Ishikawa (cell line): Measurements from ENCODE around the gene LMAN2L.

Experiments
- CEBPB ChIP-seq: IDR thresholded peaks from 2 replicates; pipeline ENCODE4 v1.6.1; 2012
- CREB1 ChIP-seq: IDR thresholded peaks from 2 replicates; pipeline ENCODE4 v1.6.1; 2012; ENCODE audit warnings: low read depth
- EGR1 ChIP-seq: IDR thresholded peaks from 2 replicates; pipeline ENCODE4 v1.6.1; 2012
- EP300 ChIP-seq: IDR thresholded peaks from 2 replicates; pipeline ENCODE4 v1.6.1; 2012; ENCODE audit warnings: borderline replicate concordance
- FOXM1 ChIP-seq: IDR thresholded peaks from 2 replicates; pipeline ENCODE4 v1.6.1; 2012; ENCODE audit warnings: low read depth, borderline replicate concordance
- NFIC ChIP-seq: IDR thresholded peaks from 2 replicates; pipeline ENCODE4 v1.6.1; 2012
- RAD21 ChIP-seq: IDR thresholded peaks from 2 replicates; pipeline ENCODE4 v1.6.1; 2012; ENCODE audit warnings: low read depth
- TAF1 ChIP-seq: IDR thresholded peaks from 2 replicates; pipeline ENCODE4 v1.6.1; 2012; ENCODE audit warnings: low read depth, mild to moderate bottlenecking
- TCF12 ChIP-seq: IDR thresholded peaks from 2 replicates; pipeline ENCODE4 v1.6.1; 2012; ENCODE audit warnings: low read depth
- TEAD4 ChIP-seq: IDR thresholded peaks from 2 replicates; pipeline ENCODE4 v1.6.1; 2012
- YY1 ChIP-seq: IDR thresholded peaks from 2 replicates; pipeline ENCODE4 v1.6.1; 2012; ENCODE audit warnings: low read depth
- ZBTB7A ChIP-seq: IDR thresholded peaks from 2 replicates; pipeline ENCODE4 v1.6.1; 2012; ENCODE audit warnings: low read depth
- TF ChIP-seq, protein P1 (sequence below): IDR thresholded peaks from 2 replicates; pipeline ENCODE4 v1.6.1; 2012
- TF ChIP-seq, protein P2 (sequence below): IDR thresholded peaks from 2 replicates; pipeline ENCODE4 v1.6.1; 2012; ENCODE audit warnings: low read depth, mild to moderate bottlenecking
- TF ChIP-seq, protein P3 (sequence below): IDR thresholded peaks from 2 replicates; pipeline ENCODE4 v1.6.1; 2012

The LMAN2L gene

DNA sequence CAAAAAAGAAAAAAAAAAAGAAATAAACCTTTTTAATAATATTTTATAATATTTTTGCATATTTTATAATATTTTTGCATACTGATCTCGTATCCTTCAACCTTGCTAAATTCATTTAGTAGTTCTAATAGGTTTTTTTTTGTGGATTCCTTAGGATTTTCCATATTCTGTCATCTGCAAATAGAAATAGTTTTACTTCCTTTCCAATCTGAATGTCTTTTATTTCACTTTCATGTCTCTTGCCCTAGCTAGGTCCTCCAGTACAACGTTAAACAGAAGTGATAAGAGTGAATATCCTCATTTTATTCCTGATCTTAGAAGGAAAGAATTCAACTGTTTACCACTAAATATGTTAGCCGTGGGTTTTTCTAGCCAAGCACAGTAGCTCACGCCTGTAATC, 13.7 kb downstream of the LMAN2L start:
- no peak for TF ChIP-seq CEBPB
- no peak for TF ChIP-seq YY1
- TF ChIP-seq, protein P1, sequence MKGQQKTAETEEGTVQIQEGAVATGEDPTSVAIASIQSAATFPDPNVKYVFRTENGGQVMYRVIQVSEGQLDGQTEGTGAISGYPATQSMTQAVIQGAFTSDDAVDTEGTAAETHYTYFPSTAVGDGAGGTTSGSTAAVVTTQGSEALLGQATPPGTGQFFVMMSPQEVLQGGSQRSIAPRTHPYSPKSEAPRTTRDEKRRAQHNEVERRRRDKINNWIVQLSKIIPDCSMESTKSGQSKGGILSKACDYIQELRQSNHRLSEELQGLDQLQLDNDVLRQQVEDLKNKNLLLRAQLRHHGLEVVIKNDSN = no peak
- TF ChIP-seq EP300 = no peak
- TF ChIP-seq TEAD4 = no peak
- no peak for TF ChIP-seq CREB1

DNA sequence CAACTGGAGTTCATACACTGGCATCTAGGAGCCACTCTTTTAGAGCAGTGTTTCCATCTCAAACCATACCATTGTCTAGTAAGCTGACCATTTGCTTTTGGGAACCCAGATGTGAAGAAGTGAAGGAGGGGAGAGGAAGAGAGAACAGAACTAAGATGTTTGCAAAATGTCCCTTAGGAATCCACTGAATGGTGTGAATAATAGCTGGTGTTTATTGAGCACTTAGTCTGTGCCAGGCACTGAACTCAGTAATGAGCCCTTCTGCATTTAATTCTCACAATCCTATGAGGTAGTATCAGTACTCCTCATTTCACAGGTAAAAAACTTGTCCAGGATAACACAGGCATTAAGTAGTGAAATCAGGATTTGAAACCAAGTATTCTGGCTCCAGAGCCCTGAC, 23.5 kb downstream of the LMAN2L start:
- TF ChIP-seq RAD21 (no peak), EP300 (no peak)

DNA sequence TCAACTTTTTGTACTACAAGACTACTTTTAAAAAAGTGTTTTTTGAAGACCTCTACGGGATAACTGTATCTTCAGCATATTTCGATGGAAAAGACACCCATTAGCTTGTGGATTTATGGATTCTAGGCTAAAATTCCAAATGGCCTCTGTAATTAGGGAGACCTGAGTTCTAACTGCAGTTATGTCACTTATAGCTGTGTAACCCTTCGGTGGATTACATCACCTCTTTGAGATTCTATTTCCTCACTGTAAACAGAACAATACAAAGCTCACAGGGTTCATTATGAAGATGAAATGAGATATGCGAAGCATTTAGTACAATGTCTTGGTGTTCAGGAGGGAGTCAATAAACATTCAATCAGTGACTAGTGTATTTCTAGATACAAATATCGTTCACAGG, 24.2 kb downstream of the LMAN2L start:
- TF ChIP-seq NFIC (no peak), CEBPB (0 out of 2 replicates have a peak, but pooled peaks have one; percentile 16), FOXM1 (no peak)

DNA sequence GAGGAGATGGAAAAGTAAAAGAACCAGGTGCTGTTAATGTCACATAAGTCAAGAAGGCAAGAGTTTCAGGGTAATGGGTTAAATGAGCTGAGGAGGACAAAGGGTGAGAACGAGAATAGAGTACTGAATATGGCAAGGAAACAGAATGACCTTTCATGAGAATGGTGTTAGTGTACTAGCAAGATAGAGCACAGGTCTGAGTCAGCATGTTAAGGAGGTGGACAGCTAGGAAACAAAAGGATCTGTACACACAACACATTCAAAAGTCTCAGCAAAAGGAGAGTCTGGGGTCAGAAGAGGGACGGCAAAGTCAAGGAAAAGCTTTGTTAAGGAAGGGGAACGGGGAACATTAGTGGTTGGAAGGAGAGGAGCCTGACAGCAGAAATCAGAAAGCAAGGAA, 28.9 kb downstream of the LMAN2L start:
- TF ChIP-seq NFIC (no peak), EP300 (no peak), CREB1 (no peak), ZBTB7A (no peak), FOXM1 (no peak), CEBPB (no peak), YY1 (no peak), TAF1 (no peak), TEAD4 (no peak)
- TF ChIP-seq, protein P1 = no peak

DNA sequence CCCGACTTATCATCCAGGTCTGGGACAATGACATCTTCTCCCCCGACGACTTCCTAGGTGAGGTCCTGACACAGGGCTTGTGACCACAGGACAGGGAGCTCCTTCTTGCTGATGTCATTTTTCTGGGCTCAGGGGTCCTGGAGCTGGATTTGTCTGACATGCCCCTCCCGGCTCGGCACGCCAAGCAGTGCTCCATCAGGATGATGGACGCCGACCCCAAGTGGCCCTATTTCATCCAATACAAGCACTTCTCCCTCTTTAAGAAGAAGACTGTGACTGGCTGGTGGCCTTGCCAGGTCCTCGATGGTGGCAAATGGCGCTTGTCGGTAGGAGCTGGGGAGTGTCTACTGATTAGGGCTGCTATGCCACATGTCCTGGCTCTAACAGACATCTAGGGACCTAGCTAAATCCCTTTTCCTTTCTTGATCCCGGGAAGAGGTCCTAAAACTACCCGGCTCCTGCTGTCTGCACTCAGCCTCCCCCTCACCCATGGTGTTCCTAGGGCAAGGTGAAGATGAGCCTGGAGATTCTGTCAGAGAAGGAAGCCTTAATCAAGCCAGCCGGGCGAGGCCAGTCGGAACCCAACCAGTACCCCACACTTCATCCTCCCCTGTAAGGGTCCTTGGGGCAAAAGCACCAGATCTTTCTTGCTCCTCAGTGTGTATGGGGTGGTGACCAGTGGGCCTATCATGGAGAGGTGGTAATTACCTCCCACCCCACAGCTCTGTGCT, 36.7 kb downstream of the LMAN2L start:
- no peak for TF ChIP-seq RAD21
- TF ChIP-seq, protein P2, sequence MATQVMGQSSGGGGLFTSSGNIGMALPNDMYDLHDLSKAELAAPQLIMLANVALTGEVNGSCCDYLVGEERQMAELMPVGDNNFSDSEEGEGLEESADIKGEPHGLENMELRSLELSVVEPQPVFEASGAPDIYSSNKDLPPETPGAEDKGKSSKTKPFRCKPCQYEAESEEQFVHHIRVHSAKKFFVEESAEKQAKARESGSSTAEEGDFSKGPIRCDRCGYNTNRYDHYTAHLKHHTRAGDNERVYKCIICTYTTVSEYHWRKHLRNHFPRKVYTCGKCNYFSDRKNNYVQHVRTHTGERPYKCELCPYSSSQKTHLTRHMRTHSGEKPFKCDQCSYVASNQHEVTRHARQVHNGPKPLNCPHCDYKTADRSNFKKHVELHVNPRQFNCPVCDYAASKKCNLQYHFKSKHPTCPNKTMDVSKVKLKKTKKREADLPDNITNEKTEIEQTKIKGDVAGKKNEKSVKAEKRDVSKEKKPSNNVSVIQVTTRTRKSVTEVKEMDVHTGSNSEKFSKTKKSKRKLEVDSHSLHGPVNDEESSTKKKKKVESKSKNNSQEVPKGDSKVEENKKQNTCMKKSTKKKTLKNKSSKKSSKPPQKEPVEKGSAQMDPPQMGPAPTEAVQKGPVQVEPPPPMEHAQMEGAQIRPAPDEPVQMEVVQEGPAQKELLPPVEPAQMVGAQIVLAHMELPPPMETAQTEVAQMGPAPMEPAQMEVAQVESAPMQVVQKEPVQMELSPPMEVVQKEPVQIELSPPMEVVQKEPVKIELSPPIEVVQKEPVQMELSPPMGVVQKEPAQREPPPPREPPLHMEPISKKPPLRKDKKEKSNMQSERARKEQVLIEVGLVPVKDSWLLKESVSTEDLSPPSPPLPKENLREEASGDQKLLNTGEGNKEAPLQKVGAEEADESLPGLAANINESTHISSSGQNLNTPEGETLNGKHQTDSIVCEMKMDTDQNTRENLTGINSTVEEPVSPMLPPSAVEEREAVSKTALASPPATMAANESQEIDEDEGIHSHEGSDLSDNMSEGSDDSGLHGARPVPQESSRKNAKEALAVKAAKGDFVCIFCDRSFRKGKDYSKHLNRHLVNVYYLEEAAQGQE = no peak
- no peak for TF ChIP-seq TAF1
- TF ChIP-seq FOXM1 = no peak
- no peak for TF ChIP-seq YY1
- no peak for TF ChIP-seq EP300
- no peak for TF ChIP-seq EGR1
- no peak for TF ChIP-seq CEBPB
- no peak for TF ChIP-seq ZBTB7A
- TF ChIP-seq, protein P1 = no peak

DNA sequence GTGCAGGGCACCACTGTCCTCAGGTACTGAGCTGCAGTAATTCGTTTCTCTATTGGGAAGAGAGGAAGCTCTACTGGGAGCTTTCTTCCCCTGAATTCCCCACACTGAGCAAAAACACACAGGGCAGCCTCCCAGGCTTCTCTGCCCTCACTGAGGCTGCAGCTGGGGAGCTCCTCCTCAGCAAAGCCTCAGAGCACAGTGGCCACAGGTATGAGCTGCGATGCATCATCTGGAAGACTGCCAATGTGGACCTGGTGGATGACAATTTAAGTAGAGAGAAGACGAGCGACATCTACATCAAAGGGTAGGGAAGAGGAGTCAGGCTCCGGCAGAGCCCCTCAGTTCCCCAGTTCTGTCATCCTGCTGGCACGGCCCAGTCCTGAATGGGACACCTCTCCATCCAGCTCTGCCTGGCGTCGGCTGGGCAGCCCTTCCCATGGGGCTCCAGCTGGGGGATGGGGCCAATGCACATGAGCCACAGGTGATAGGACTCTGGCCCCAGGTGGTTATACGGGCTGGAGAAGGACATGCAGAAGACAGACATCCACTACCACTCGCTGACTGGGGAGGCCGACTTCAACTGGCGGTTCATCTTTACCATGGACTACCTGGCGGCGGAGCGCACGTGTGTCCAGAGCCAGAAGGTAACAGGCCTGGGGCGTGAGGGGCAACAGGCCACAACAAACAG, 37.6 kb downstream of the LMAN2L start:
- no peak for TF ChIP-seq CREB1
- no peak for TF ChIP-seq EP300
- no peak for TF ChIP-seq ZBTB7A
- TF ChIP-seq, protein P2 = no peak
- TF ChIP-seq, protein P3, sequence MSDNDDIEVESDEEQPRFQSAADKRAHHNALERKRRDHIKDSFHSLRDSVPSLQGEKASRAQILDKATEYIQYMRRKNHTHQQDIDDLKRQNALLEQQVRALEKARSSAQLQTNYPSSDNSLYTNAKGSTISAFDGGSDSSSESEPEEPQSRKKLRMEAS = no peak
- TF ChIP-seq TEAD4 = no peak
- TF ChIP-seq NFIC = no peak
- TF ChIP-seq CEBPB = no peak
- no peak for TF ChIP-seq RAD21
- TF ChIP-seq FOXM1 = no peak
- no peak for TF ChIP-seq TCF12
- no peak for TF ChIP-seq TAF1
- TF ChIP-seq, protein P1 = no peak
- no peak for TF ChIP-seq YY1
- no peak for TF ChIP-seq EGR1
